GM18508 (cell line): ENCODE data around the gene ZNF384.

Experiments used
- ATAC-seq: cut with Tn5 transposase; IDR thresholded peaks from one replicate; pipeline ENCODE4 v1.9.1; 2021; ENCODE audit warnings: moderate number of reproducible peaks; ENCODE audit not compliant: insufficient read depth, unreplicated experiment

The ZNF384 gene

DNA sequence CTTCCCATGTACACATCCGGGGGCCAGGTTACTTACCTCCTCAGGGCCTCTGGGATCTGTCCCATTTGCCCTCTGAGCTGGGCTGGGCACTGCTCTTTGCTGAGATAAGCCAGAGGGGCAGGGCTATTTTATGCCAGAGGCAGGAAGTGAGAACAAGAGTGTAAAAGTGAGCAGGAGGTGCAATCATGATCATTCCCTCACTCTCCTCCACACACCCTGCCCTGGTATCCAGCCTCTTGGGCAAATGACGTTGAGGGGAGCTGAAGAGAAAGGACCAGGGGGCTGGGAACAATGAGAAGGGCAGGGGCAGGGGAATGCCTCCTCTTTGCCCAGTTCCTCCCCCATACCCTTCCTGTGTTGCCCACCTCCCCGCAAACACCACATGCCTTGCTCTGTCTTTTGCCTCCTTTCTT lies 57.6 kb downstream of the ZNF384 start:
- no peak for ATAC-seq

DNA sequence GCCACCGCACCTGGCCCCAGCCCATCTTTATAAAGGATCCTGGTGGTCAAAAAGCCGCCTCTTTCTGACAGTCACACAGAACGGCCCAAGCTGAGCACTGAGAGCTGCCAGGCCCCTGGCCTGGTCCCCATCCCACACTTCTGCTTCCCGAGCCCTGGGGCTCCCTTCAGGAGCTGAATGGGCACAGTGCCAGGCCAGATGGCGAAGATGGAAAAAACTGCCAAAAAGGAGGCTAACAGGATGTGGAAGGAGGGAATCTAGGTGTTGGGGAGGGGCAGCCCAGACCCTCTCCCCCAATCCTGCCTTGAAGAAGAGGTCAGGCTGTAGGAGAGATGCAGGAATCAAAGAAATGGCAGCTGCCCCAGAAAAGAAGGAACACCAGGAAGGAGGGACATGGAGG lies 58.4 kb downstream of the ZNF384 start:
- ATAC-seq = no peak

DNA sequence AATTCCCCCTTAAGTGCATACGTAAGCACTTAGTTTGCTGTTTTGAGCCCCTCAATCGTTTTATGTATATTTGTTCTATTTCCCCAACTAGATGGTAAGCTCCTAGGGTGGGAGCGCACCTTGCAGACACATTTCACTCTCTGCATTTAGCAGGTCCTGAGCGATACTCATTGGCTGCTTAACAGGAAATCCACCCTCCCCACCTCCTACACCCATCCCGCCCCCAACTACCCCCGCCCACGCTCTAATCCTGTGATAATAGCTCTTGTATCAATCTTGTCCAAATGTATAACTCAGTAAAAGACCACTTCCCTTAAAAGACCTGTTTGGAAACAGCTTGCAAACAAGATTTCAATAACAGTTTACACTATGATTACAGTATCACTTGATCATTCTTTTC lies 61.6 kb downstream of the ZNF384 start:
- no peak for ATAC-seq

DNA sequence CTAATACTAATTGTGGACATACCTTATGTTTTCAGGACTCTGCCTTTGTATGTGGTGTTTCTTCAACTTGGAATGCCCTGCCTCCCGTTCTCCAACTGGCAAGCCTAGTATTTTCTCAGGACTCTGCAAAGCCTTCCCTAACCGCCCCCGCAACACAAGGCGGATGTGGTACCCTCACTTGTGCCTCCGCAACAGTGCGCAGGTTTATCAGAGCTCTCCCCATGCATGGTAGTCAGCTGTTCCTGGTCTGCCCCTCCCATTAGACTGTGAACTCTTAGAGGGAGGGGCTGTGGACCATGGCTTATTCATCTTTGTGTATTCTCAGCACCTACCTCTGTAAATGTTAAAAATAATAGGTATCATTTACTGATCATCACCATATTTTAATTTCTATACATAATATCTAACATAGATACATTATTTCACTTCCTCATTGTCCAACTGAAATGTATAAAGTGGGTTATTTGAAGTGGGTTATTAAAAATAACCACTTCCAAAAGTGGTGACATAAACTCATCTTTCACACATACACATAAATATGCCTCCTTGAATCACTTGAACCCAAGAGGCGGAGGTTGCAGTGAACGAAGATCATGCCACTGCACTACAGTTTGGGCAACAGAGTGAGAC lies 62.4 kb downstream of the ZNF384 start:
- no peak for ATAC-seq

DNA sequence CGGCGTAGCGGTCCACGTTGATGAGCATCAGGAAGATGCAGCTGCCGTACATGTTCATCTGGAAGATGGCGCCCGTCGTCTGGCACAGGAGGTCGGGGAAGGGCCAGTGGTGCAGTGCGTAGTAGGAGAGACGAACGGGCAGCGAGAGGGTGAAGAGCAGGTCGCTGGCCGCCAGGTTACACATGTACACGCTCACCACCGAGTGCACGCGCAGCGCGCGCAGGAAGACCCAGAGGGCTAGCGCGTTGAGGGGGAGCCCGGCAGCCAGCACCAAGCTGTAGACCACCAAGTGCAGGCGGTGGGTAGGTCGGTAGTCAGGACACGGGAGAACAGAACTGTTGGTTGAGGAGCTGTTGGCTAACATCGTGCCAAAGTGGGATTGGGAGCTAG lies 68.3 kb downstream of the ZNF384 start:
- ATAC-seq = no peak

DNA sequence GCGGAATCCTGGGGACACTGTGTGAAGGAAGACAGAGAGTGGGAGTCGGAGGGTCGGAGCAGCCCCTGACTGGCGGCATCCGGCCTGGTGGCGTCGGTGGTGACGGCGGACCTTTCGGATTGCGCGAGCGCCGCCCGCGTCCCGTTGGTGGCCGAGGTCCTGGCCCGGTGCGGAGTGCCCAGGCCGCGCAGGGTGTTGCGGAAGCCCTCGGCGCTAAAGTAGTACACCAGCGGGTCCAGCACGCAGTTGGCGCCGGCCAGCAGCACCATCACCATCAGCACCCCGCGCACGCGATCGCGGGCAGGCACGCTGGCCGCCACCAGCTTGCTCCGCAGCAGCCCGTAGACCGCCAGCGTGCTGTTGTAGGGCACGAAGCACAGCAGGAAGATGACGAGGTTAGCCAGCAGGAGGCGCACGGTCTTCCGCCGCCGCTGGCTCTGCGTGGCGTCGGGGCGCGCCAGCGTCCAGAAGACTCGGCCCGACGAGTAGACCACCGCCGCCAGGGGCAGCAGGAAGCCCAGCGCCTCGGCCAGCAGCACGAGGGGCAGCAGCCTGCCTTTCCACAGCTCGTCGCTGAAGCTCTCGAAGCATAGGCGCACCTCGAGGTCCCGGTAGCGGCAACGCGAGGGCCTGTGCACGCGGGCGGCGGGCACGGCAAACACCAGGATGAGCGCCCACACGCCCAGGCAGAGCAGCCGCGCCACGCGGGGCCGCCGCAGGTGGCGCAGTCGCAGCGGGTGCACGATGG lies 68.9 kb downstream of the ZNF384 start:
- no peak for ATAC-seq

DNA sequence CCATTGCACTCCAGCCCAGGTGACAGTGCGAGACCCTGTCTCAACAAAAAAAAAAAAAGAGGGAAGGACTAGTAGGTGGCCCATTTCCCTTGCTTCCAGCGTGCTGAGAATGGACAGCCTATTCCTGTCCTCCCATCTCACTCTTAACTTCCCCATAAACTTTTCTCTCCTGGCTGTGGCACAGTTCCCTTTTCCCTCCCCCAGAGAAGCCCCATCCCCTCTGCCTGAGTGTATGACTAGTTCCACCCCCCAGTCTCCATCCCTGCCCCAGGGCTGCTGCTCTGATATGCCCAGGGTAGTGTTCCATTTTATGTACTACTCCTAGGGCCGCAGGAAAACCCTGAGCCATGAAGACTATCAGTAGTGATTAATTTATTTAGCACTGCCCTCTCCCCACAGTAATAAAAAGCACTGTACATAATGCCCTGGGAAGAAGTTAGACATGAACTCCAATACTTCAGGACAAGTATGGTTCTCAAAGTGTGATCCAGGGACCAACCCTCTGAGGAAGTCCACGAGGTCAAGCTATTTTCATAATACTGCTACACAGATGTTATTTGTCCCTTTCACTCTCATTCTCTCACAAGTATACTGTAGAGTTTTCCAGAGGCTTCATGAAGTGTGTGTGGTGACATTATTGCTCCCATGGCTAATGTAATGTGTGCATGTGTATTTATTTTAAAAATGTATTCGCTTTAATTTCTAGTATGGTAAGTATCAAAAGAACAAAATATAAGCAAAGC lies 70.5 kb downstream of the ZNF384 start:
- ATAC-seq = no peak
